ENCODE results near the gene SIRT7.

DNA sequence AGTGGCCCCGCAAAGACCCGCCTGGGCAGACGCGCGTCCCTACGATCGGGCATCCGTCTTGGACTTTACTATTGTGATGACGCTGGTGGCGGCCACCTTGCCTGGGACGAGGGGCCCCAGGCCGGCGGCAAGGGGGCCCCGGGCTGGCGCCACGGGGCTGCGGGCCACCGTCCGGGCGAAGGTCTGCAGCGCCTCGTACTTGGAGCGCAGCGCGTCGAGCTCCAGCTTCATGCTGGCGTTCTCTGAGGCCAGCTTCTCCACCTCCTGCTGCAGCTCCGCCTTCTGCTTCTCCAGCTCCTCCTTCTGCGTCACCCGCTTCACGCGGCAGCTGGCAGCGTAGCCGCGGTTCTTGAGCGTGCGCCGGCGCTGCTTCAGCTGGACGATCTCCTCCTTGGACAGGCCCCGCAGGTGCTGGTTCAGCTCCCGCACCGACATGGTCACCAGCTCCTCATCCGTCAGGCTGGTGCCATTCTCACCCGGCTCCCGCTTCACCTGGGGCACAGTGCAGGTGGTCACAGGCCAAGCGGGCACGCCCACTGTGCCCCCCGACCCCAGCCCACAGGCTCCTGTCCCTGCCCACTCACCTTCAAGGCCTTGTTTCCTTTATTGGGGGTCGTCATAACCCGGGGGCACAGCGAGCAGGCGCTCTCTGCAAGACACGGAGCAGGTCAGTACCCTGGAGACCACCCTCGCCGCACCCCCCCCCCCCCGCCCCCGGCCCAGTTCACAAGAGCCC lies 4.8 kb upstream of the SIRT7 start:
- no peak for TF ChIP-seq POLR2A (IDR thresholded peaks at IDR 0.05)
- TF ChIP-seq, protein P1, sequence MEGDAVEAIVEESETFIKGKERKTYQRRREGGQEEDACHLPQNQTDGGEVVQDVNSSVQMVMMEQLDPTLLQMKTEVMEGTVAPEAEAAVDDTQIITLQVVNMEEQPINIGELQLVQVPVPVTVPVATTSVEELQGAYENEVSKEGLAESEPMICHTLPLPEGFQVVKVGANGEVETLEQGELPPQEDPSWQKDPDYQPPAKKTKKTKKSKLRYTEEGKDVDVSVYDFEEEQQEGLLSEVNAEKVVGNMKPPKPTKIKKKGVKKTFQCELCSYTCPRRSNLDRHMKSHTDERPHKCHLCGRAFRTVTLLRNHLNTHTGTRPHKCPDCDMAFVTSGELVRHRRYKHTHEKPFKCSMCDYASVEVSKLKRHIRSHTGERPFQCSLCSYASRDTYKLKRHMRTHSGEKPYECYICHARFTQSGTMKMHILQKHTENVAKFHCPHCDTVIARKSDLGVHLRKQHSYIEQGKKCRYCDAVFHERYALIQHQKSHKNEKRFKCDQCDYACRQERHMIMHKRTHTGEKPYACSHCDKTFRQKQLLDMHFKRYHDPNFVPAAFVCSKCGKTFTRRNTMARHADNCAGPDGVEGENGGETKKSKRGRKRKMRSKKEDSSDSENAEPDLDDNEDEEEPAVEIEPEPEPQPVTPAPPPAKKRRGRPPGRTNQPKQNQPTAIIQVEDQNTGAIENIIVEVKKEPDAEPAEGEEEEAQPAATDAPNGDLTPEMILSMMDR (IDR thresholded peaks at IDR 0.05): no peak

Measured in adrenal gland (tissue), 5 donors.